Sigmoid colon (tissue), 4 donors: Measurements from ENCODE around the gene ZNF420.
A peak's percentile ranks its signal among the peaks of the same experiment; 100 is the strongest.

Experiments
- CTCF ChIP-seq, 4 experiments: fragments of 450-650 bp in 3 of 4; fragments of 200-600 bp in 1 of 4; IDR thresholded peaks; one replicate each; pipeline ENCODE4 v1.5.1; 2016 to 2019; ENCODE audit warnings: antibody characterized with exemption in 4 of 4, mild to moderate bottlenecking in 3 of 4, moderate library complexity in 2 of 4
- EP300 ChIP-seq, 4 donors: sonication (generic); formaldehyde crosslinking; IDR thresholded peaks; one replicate each; pipeline ENCODE4 v1.6.1; 2017; ENCODE audit warnings: antibody characterized with exemption in 4 of 4
- POLR2A ChIP-seq, 2 donors: fragments of 450-650 bp; IDR thresholded peaks; one replicate each; pipeline ENCODE4 v1.6.1; 2016; ENCODE audit warnings: antibody characterized with exemption in 2 of 2, mild to moderate bottlenecking in 2 of 2, moderate library complexity in 2 of 2
- POLR2AphosphoS5 ChIP-seq, 4 donors: sonication (generic); formaldehyde crosslinking; IDR thresholded peaks; one replicate each; pipeline ENCODE4 v1.6.1; 2017; ENCODE audit warnings: antibody characterized with exemption in 4 of 4

- TF ChIP-seq CTCF (IDR thresholded peaks at IDR 0.05) (peak in 1 of 4 experiments; percentile 18), POLR2A (IDR thresholded peaks at IDR 0.05) (no peak), EP300 (IDR thresholded peaks at IDR 0.05) (no peak), POLR2AphosphoS5 (IDR thresholded peaks at IDR 0.05) (peak in 3 of 4 donors; percentile 53 to 69 (median 55))
These were observed 94.4 kb downstream of the ZNF420 start, which contains the start of gene ZNF585A for GRCh38 chr19:37172368-37173366.
